ENCODE results near the gene OPRM1. TPM values are rescaled to one million over a fixed set of nuclear protein-coding genes. Genes with fewer than 3 reads are reported as not detected.

Gene OPRM1
- total and polyA plus RNA-seq, 2 of the 8 experiments (the other 6 are each of a cell fraction or from before 2014, with no cell fraction given), result not detected

DNA sequence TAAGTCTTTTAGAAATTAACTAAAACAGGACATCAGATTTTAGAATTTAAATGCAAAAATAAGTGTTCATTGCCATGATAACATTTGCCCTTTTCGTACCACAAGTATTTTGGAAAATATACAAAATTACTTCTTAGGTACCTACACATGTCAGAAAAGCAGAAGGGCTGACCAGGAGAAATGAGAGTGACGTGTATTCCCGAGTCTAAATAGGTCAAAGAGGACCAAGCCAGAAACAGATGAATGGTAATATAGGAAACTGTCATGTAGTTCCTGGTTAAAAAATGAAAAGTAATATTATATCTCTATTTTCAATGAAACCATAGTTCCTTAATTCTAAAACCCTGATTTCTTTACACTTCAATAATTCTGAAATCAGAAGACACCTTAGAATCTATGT lies 191.4 kb downstream of the OPRM1 start (continued):
- TF ChIP-seq, protein P1, sequence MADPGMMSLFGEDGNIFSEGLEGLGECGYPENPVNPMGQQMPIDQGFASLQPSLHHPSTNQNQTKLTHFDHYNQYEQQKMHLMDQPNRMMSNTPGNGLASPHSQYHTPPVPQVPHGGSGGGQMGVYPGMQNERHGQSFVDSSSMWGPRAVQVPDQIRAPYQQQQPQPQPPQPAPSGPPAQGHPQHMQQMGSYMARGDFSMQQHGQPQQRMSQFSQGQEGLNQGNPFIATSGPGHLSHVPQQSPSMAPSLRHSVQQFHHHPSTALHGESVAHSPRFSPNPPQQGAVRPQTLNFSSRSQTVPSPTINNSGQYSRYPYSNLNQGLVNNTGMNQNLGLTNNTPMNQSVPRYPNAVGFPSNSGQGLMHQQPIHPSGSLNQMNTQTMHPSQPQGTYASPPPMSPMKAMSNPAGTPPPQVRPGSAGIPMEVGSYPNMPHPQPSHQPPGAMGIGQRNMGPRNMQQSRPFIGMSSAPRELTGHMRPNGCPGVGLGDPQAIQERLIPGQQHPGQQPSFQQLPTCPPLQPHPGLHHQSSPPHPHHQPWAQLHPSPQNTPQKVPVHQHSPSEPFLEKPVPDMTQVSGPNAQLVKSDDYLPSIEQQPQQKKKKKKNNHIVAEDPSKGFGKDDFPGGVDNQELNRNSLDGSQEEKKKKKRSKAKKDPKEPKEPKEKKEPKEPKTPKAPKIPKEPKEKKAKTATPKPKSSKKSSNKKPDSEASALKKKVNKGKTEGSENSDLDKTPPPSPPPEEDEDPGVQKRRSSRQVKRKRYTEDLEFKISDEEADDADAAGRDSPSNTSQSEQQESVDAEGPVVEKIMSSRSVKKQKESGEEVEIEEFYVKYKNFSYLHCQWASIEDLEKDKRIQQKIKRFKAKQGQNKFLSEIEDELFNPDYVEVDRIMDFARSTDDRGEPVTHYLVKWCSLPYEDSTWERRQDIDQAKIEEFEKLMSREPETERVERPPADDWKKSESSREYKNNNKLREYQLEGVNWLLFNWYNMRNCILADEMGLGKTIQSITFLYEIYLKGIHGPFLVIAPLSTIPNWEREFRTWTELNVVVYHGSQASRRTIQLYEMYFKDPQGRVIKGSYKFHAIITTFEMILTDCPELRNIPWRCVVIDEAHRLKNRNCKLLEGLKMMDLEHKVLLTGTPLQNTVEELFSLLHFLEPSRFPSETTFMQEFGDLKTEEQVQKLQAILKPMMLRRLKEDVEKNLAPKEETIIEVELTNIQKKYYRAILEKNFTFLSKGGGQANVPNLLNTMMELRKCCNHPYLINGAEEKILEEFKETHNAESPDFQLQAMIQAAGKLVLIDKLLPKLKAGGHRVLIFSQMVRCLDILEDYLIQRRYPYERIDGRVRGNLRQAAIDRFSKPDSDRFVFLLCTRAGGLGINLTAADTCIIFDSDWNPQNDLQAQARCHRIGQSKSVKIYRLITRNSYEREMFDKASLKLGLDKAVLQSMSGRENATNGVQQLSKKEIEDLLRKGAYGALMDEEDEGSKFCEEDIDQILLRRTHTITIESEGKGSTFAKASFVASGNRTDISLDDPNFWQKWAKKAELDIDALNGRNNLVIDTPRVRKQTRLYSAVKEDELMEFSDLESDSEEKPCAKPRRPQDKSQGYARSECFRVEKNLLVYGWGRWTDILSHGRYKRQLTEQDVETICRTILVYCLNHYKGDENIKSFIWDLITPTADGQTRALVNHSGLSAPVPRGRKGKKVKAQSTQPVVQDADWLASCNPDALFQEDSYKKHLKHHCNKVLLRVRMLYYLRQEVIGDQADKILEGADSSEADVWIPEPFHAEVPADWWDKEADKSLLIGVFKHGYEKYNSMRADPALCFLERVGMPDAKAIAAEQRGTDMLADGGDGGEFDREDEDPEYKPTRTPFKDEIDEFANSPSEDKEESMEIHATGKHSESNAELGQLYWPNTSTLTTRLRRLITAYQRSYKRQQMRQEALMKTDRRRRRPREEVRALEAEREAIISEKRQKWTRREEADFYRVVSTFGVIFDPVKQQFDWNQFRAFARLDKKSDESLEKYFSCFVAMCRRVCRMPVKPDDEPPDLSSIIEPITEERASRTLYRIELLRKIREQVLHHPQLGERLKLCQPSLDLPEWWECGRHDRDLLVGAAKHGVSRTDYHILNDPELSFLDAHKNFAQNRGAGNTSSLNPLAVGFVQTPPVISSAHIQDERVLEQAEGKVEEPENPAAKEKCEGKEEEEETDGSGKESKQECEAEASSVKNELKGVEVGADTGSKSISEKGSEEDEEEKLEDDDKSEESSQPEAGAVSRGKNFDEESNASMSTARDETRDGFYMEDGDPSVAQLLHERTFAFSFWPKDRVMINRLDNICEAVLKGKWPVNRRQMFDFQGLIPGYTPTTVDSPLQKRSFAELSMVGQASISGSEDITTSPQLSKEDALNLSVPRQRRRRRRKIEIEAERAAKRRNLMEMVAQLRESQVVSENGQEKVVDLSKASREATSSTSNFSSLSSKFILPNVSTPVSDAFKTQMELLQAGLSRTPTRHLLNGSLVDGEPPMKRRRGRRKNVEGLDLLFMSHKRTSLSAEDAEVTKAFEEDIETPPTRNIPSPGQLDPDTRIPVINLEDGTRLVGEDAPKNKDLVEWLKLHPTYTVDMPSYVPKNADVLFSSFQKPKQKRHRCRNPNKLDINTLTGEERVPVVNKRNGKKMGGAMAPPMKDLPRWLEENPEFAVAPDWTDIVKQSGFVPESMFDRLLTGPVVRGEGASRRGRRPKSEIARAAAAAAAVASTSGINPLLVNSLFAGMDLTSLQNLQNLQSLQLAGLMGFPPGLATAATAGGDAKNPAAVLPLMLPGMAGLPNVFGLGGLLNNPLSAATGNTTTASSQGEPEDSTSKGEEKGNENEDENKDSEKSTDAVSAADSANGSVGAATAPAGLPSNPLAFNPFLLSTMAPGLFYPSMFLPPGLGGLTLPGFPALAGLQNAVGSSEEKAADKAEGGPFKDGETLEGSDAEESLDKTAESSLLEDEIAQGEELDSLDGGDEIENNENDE (IDR thresholded peaks at IDR 0.05; ENCODE audit: insufficient replicate concordance, low read length), result no peak
- TF ChIP-seq TAF1 (IDR thresholded peaks at IDR 0.05; ENCODE audit: low read depth, low read length) (no peak), PHF8 (conservative IDR thresholded peaks at IDR 0.05; ENCODE audit: low read depth, low read length) (no peak), TCF12 (IDR thresholded peaks at IDR 0.05; ENCODE audit: low read depth, low read length) (no peak), RFX5 (IDR thresholded peaks at IDR 0.05; ENCODE audit: borderline replicate concordance, low read depth, low read length) (no peak), KDM4A (IDR thresholded peaks at IDR 0.05; ENCODE audit: low read depth, low read length, severe bottlenecking) (no peak), POLR2AphosphoS5 (IDR thresholded peaks at IDR 0.05; ENCODE audit: low read depth, low read length) (no peak), CREB1 (IDR thresholded peaks at IDR 0.05) (no peak), GTF2F1 (IDR thresholded peaks at IDR 0.05; ENCODE audit: borderline replicate concordance, low read depth, low read length) (no peak)
- TF ChIP-seq, protein P2, sequence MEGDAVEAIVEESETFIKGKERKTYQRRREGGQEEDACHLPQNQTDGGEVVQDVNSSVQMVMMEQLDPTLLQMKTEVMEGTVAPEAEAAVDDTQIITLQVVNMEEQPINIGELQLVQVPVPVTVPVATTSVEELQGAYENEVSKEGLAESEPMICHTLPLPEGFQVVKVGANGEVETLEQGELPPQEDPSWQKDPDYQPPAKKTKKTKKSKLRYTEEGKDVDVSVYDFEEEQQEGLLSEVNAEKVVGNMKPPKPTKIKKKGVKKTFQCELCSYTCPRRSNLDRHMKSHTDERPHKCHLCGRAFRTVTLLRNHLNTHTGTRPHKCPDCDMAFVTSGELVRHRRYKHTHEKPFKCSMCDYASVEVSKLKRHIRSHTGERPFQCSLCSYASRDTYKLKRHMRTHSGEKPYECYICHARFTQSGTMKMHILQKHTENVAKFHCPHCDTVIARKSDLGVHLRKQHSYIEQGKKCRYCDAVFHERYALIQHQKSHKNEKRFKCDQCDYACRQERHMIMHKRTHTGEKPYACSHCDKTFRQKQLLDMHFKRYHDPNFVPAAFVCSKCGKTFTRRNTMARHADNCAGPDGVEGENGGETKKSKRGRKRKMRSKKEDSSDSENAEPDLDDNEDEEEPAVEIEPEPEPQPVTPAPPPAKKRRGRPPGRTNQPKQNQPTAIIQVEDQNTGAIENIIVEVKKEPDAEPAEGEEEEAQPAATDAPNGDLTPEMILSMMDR (IDR thresholded peaks at IDR 0.05; ENCODE audit: control extremely low read depth in 1 of 3, insufficient read depth in 1 of 3, low read depth in 1 of 3, low read length in 3 of 3), result no peak

All from H1 (cell line).